Umbilical cord (tissue), 2 donors: Measurements from ENCODE around the gene FAM204A. TPM values are rescaled to one million over a fixed set of nuclear protein-coding genes. Genes with fewer than 3 reads are reported as not detected.
A peak's percentile ranks its signal among the peaks of the same experiment; 100 is the strongest.

Experiments used
- DNase-seq: peaks from one replicate; pipeline ENCODE4 v3.0.0-alpha.2; 2015; ENCODE audit warnings: low spot score
- total RNA-seq: library from RNA; depleted of rRNA; stranded (reverse); fragments of >200 nt; gene quantifications from one replicate; pipeline ENCODE4 v1.2.3, GENCODE V29; 2014; ENCODE audit warnings: low replicate concordance; ENCODE audit not compliant: insufficient read depth

FAM204A gene
- 22.9 TPM for total RNA-seq

DNA sequence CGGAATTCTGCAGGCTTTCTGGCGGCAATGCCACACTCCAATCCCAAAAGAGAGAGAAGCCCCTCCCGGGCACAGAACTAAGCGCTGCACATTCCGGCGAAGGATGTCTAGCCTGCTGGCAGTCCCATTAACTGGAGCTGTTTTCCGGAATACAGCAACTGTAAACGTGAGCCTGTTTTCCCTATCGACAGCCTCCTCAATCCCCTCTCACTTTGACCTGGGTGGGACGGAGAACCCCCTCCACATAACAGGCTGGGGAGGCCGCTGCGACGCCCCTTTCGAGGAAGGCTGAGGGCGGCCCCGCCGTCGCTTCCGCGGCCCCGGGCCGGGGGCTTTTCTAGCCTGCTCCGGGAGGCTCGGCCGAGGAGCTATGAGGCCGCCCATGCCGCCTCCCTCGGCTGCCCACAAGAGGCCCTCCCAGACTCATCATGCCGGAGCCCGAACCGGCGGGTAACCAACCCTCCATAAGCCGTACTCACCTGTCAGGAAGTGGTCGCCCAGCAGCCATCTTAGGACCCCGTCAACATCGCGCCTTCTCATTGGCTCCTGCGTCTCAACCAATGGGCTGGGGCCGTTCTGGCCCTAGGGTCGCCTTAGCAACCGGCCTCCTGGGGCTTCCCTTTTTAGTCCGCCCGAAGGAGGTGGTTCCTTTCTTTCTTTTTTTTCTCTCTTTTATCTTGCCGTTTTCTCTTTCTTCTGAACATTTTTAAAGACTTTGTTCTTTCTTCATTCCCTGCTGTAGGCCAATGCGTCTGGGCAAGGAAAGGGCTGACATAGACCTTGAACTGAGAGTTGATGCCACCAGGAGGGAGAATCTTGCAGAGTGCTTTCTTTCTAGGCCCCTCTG is at the start of gene FAM204A:
Gene FAM204A, minus strand, starts transcription at position 534 of the 847 bp plus-strand sequence. CDS start 5,909 bp downstream, outside the sequence.
- DNase-seq, result peak; percentile 97

- no peak for DNase-seq
Observed at GRCh38 chr10:118383699-118384098, 41.6 kb upstream of the FAM204A start.

- DNase-seq, result no peak
Observed at GRCh38 chr10:118383063-118383689, 41.1 kb upstream of the FAM204A start.

- DNase-seq, result no peak
Observed at GRCh38 chr10:118374404-118374803, 32.3 kb upstream of the FAM204A start.

DNA sequence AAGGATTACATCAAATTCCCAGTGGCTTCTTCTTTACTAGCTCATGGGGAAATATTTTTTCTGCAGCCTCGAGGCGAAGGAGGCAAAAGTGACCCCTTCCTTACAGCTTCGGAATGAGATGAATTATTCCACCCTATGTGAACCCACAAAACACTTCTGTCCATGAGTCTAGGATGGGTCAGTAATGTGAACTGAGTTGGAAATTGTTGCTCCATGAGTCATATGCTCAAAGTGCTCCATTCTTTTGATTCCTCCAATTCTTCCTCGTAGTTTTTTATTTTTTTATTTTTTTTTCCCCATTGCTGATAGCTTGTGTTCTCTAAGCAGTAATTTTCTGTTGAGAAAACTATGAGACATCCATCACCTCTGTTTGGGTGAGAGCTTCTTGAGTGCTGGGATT is 31.7 kb upstream of the FAM204A start:
- peak; percentile 61 for DNase-seq

DNA sequence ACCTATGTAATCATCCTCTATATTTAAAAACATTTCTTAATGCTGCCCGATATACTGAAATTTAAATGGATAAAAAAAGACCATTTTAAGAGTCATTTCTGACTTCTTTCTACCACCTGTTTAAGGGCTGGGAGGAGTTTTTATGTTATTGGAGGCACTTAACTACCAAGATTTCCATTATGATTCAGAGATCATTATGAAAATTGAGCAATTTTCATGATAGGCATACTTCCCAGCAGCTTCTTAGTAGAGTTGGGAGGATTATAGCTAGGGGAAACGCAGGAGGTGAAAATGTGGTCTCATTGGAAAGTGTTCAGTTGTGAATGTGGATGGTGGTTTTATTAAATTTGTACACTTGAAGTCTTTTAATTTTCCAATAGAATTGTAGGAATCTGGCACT is 28.4 kb upstream of the FAM204A start:
- no peak for DNase-seq

- no peak for DNase-seq
Observed at GRCh38 chr10:118369641-118370205, 27.6 kb upstream of the FAM204A start.

DNA sequence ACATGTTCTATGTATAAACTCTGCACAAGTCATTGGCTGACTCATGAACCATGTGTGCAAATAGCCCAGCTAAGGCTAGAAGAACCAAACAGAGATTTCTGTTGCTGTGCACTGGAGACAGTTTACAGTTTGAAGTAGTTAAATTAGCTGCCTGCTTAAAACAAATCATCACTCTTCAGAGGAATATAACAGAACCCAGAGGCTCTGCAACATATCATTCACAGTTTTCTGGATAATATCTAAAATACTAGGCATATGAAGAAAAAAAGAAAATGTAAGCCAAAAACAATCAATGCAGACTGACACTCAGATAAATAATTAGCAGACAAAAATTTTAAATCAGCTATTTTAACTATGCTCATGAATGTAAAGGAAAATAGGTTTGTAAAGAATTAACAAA is 23.6 kb upstream of the FAM204A start:
- DNase-seq, result no peak

DNA sequence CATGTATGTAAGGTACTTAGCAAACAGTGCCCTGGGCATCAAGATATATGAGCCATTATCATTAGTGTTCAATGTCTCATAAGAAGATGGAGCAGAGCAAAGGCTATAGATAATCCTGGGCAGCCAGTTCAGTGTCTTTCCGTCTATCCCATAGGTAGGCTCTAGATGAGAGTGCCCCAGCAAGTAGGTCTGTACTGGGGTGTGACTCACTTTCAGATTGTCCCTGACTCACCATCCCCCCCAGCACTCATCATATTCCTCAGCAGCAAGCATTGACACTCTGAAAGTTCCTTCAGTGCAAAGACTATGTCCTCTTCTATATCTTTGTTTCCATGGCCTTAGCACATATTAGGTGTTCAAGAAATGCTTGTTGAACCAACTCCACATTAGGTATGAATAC is 20.0 kb upstream of the FAM204A start:
- DNase-seq, result no peak

GRCh38 chr10:118358327-118358726 is 16.2 kb upstream of the FAM204A start:
- peak; percentile 10 for DNase-seq

- DNase-seq, result no peak
Observed at GRCh38 chr10:118357841-118358240, 15.7 kb upstream of the FAM204A start.

DNA sequence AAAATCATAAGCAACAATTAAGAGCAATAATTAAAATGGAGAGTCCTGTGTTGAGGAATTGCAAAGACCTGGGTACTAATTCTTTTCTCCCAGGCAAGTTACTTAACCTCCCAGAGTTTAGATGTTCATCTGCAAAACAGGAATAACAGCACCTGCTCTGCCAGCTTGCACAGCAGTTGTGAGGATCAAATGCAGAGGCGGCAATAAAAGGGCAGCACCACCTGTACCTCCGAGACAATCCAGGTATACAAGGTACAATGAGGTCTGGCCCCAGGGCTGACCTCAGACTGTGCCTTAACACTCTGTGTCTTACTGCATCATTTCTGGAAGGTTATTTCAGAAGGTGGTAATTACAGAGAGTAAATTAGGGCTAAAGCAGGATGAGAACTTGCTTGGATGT is 14.5 kb upstream of the FAM204A start:
- no peak for DNase-seq

- DNase-seq, result no peak
Observed at GRCh38 chr10:118355234-118355633, 13.1 kb upstream of the FAM204A start.

DNA sequence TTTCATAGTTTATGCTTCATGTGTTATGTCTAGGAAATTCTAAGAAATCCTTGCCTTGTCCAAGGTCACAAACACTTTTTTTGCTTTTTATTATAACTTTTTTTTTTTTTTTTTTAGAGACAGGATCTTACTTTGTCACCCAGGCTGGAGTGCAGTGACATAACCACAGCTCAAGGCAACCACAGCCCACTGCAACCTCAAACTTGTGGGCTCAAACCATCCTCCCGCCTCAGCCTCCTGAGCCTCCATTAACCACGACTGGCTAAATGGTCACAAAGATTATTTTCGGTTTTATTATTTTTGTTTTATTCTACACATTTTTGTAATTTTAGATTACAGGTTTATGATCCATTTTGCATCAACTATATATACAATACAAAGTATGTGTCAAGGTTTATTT is 7.1 kb upstream of the FAM204A start:
- no peak for DNase-seq

- no peak for DNase-seq
Observed at GRCh38 chr10:118343549-118343948, 1.4 kb upstream of the FAM204A start.

GRCh38 chr10:118343115-118343514 is 991 bp upstream of the FAM204A start:
- DNase-seq, result no peak

GRCh38 chr10:118342638-118343020 is 505 bp upstream of the FAM204A start:
- no peak for DNase-seq

GRCh38 chr10:118340486-118340885 is 1.6 kb downstream of the FAM204A start:
- peak; percentile 2 for DNase-seq

GRCh38 chr10:118339111-118339510 is 3.0 kb downstream of the FAM204A start:
- no peak for DNase-seq

GRCh38 chr10:118337356-118337755 is 4.8 kb downstream of the FAM204A start:
- DNase-seq, result no peak

- no peak for DNase-seq
Observed at GRCh38 chr10:118333871-118334270, 8.3 kb downstream of the FAM204A start.

DNA sequence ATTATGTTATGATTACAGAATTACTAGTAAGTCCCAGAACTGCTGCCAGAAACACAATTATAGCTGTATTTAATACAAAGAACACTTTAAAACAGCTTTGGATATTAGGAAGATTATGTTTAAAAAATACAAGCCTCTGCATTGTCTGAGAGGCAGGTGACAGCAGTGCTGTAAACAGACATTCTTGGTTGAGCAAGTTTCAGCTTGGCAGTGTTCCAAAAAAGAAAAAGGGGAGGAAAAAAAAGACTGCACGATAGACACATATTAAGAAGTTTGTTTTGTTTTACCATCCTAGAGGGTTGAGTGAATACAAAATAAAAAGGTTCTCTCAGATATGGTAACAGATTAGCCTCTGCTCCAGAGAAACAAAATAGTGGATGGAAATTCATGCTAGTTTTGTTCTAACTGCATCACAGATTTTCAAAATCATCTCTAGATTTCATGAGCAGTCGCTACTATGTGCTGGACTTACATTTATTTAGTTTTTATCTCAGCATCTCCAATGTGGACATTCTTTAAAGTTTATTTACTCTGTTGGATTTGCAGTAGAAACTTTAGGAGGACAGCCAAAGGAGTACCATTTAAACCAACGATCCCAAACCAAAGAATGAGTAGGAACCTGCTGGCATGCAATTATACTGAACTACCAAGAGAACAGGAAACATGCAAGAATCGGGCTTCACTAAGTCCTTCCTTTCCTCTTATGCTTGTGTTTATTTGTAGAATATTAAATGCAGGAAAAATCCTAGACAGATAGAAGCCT is 9.0 kb downstream of the FAM204A start:
- DNase-seq, result peak; percentile 40
